K562 (cell line): ENCODE results near the gene NAA10. TPM values are rescaled to one million over a fixed set of nuclear protein-coding genes. Genes with fewer than 3 reads are reported as not detected.

ENCODE experiments used
- BHLHE40 ChIP-seq: IDR thresholded peaks from 2 replicates; pipeline ENCODE4 v1.6.1; 2011; ENCODE audit warnings: low read length, improper control_type of control experiment
- MCM2 ChIP-seq: fragments of 450-650 bp; IDR thresholded peaks from 2 replicates; pipeline ENCODE4 v1.6.1; 2017; ENCODE audit warnings: low read depth, mild to moderate bottlenecking
- MECOM ChIP-seq: fragments of 250-450 bp; sonication (Bioruptor Pico); IDR thresholded peaks from 2 replicates; pipeline ENCODE4 v1.8.0; 2022; ENCODE audit warnings: inconsistent platforms
- MEIS2 ChIP-seq: fragments of 450-650 bp; IDR thresholded peaks from 2 replicates; pipeline ENCODE4 v1.6.1; 2014; ENCODE audit warnings: mild to moderate bottlenecking; ENCODE audit not compliant: partially characterized antibody
- MYNN ChIP-seq, 2 experiments: sonication (generic); formaldehyde crosslinking in 1 of 2; IDR thresholded peaks; 2 replicates each; pipeline versions ENCODE4 v1.5.0 to v1.6.1; 2016 to 2020; ENCODE audit warnings: antibody characterized with exemption in 1 of 2, missing genetic modification reagents in 1 of 2
- PYGO2 ChIP-seq: fragments of 450-650 bp; IDR thresholded peaks from 2 replicates; pipeline ENCODE4 v1.6.1; 2016; ENCODE audit warnings: mild to moderate bottlenecking, missing genetic modification characterization, moderate library complexity, missing compliant biosample characterization
- SOX6 ChIP-seq: fragments of 450-650 bp; IDR thresholded peaks from 2 replicates; pipeline ENCODE4 v1.6.1; 2014; ENCODE audit warnings: mild to moderate bottlenecking
- ZNF121 ChIP-seq: sonication (generic); formaldehyde crosslinking; conservative IDR thresholded peaks from 2 replicates; pipeline ENCODE4 v1.8.0; 2022; ENCODE audit warnings: missing genetic modification reagents
- ZNF224 ChIP-seq: sonication (generic); formaldehyde crosslinking; IDR thresholded peaks from 2 replicates; pipeline ENCODE4 v1.8.0; 2022; ENCODE audit warnings: mild to moderate bottlenecking, missing genetic modification reagents
- ZZZ3 ChIP-seq: fragments of 450-650 bp; IDR thresholded peaks from 2 replicates; pipeline ENCODE4 v1.6.1; 2016; ENCODE audit warnings: antibody characterized with exemption, mild to moderate bottlenecking, moderate library complexity
- polyA plus RNA-seq, 8 experiments: library from polyadenylated mRNA; depleted of rRNA in 4 of 8; stranded (reverse) in 5 of 8; unstranded in 3 of 8; fragments of >200 nt; fragmentation: Nextera tagmentation in 2 of 8; fragmentation: Illumina TruSeq in 1 of 8; extraction: Ambion mirVana in 2 of 8; extraction: Trizol in 1 of 8; gene quantifications; 2 replicates each; pipeline versions ENCODE4 v1.2.1 to v1.2.3, GENCODE V29; 2011 to 2014; ENCODE audit warnings: inconsistent platforms in 1 of 8, missing spikeins in 1 of 8
- total RNA-seq, 7 experiments: library from RNA; depleted of rRNA in 6 of 7; stranded (reverse); fragments of >200 nt in 6 of 7; fragmentation: Illumina TruSeq in 2 of 7; extraction: Trizol in 2 of 7; gene quantifications; 2 replicates each; pipeline versions ENCODE4 v1.2.1 to v1.2.3, GENCODE V29; 2011 to 2021; ENCODE audit warnings: low replicate concordance in 1 of 7
- TF ChIP-seq, protein P1 (sequence below), 3 experiments: IDR thresholded peaks in 2 of 3; conservative IDR thresholded peaks in 1 of 3; 2 replicates each; pipeline ENCODE4 v1.5.1; 2011 to 2012; ENCODE audit warnings: low read length in 3 of 3, mild to moderate bottlenecking in 3 of 3, control low read depth in 2 of 3, improper control_type of control experiment in 1 of 3, inconsistent platforms in 1 of 3, low read depth in 1 of 3, mixed read lengths in 1 of 3, moderate library complexity in 1 of 3; ENCODE audit not compliant: insufficient read depth in 2 of 3
- TF ChIP-seq, protein P2 (sequence below): sonication (generic); formaldehyde crosslinking; IDR thresholded peaks from 2 replicates; pipeline ENCODE4 v1.8.1; 2022; ENCODE audit warnings: missing genetic modification reagents
- TF ChIP-seq, protein P3 (sequence below): sonication (generic); formaldehyde crosslinking; IDR thresholded peaks from 2 replicates; pipeline ENCODE4 v1.8.1; 2023; ENCODE audit warnings: mild to moderate bottlenecking, missing genetic modification reagents
- TF ChIP-seq, protein P4 (sequence below), 2 experiments: fragments of 450-650 bp in 1 of 2; sonication (generic) in 1 of 2; formaldehyde crosslinking in 1 of 2; IDR thresholded peaks in 1 of 2; conservative IDR thresholded peaks in 1 of 2; 2 replicates each; pipeline versions ENCODE4 v1.6.1 to v1.8.1; 2016 to 2023; ENCODE audit warnings: mild to moderate bottlenecking in 2 of 2, moderate library complexity in 2 of 2, inconsistent platforms in 1 of 2, missing genetic modification reagents in 1 of 2
- TF ChIP-seq, protein P5 (sequence below): sonication (generic); formaldehyde crosslinking; IDR thresholded peaks from 2 replicates; pipeline ENCODE4 v1.8.0; 2022; ENCODE audit warnings: missing genetic modification reagents, mild to moderate bottlenecking, moderate library complexity, borderline replicate concordance
- TF ChIP-seq, protein P6 (sequence below): fragments of 450-650 bp; formaldehyde crosslinking; IDR thresholded peaks from 2 replicates; pipeline ENCODE4 v1.4.0; 2020; ENCODE audit warnings: mild to moderate bottlenecking, moderate library complexity
- TF ChIP-seq, protein P7 (sequence below): fragments of 450-650 bp; conservative IDR thresholded peaks from 2 replicates; pipeline ENCODE4 v1.6.1; 2016; ENCODE audit warnings: missing genetic modification characterization, low read depth, mild to moderate bottlenecking, missing compliant biosample characterization, moderate library complexity

Gene NAA10
- total and polyA plus RNA-seq, 9 of the 15 experiments (the other 6 are each of a cell fraction or from before 2014, with no cell fraction given): 11.1 to 250 (median 134) TPM

DNA sequence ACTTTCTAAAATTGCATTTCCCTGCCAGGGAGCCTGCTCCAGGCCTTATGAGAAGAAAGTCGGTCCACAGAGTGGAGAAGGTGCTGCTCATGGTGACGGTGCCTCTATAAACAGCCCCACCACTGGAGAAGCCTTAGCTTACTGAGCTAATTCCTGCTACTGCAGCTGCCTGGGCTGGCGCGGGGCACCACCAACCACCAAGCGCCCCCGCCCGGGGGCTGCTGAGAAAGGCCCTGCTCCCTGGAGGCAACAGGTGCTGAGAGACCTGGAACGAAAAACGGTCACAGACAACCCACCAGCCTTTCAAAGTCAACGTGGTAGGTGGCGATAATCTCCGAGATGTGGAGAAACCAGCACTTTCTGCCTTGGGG lies 33.9 kb upstream of the NAA10 start (continued):
- TF ChIP-seq, protein P1, sequence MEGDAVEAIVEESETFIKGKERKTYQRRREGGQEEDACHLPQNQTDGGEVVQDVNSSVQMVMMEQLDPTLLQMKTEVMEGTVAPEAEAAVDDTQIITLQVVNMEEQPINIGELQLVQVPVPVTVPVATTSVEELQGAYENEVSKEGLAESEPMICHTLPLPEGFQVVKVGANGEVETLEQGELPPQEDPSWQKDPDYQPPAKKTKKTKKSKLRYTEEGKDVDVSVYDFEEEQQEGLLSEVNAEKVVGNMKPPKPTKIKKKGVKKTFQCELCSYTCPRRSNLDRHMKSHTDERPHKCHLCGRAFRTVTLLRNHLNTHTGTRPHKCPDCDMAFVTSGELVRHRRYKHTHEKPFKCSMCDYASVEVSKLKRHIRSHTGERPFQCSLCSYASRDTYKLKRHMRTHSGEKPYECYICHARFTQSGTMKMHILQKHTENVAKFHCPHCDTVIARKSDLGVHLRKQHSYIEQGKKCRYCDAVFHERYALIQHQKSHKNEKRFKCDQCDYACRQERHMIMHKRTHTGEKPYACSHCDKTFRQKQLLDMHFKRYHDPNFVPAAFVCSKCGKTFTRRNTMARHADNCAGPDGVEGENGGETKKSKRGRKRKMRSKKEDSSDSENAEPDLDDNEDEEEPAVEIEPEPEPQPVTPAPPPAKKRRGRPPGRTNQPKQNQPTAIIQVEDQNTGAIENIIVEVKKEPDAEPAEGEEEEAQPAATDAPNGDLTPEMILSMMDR (IDR thresholded peaks at IDR 0.05 in 2 of 3, conservative IDR thresholded peaks at IDR 0.05 in 1 of 3; ENCODE audit: insufficient read depth in 2 of 3, low read depth in 1 of 3, low read length in 3 of 3): peak; percentile 23 to 41 (median 33); a peak in 5 of 6 replicates
- TF ChIP-seq MYNN (IDR thresholded peaks at IDR 0.05) (no peak), MYNN (CRISPR knock-in tag; IDR thresholded peaks at IDR 0.05) (no peak), SOX6 (no peak), ZZZ3 (no peak), PYGO2 (tag) (no peak), ZNF224 (CRISPR knock-in tag) (no peak), MECOM (CRISPR knock-in tag) (no peak), MCM2 (no peak), MEIS2 (no peak), ZNF121 (CRISPR knock-in tag) (no peak), BHLHE40 (no peak)
- TF ChIP-seq, protein P2, sequence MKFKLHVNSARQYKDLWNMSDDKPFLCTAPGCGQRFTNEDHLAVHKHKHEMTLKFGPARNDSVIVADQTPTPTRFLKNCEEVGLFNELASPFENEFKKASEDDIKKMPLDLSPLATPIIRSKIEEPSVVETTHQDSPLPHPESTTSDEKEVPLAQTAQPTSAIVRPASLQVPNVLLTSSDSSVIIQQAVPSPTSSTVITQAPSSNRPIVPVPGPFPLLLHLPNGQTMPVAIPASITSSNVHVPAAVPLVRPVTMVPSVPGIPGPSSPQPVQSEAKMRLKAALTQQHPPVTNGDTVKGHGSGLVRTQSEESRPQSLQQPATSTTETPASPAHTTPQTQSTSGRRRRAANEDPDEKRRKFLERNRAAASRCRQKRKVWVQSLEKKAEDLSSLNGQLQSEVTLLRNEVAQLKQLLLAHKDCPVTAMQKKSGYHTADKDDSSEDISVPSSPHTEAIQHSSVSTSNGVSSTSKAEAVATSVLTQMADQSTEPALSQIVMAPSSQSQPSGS (CRISPR knock-in tag): no peak
- TF ChIP-seq, protein P3, sequence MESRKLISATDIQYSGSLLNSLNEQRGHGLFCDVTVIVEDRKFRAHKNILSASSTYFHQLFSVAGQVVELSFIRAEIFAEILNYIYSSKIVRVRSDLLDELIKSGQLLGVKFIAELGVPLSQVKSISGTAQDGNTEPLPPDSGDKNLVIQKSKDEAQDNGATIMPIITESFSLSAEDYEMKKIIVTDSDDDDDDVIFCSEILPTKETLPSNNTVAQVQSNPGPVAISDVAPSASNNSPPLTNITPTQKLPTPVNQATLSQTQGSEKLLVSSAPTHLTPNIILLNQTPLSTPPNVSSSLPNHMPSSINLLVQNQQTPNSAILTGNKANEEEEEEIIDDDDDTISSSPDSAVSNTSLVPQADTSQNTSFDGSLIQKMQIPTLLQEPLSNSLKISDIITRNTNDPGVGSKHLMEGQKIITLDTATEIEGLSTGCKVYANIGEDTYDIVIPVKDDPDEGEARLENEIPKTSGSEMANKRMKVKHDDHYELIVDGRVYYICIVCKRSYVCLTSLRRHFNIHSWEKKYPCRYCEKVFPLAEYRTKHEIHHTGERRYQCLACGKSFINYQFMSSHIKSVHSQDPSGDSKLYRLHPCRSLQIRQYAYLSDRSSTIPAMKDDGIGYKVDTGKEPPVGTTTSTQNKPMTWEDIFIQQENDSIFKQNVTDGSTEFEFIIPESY (CRISPR knock-in tag): no peak
- TF ChIP-seq, protein P4, sequence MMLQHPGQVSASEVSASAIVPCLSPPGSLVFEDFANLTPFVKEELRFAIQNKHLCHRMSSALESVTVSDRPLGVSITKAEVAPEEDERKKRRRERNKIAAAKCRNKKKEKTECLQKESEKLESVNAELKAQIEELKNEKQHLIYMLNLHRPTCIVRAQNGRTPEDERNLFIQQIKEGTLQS (IDR thresholded peaks at IDR 0.05): no peak
- TF ChIP-seq, protein P4 (CRISPR knock-in tag; conservative IDR thresholded peaks at IDR 0.05): no peak
- TF ChIP-seq, protein P5, sequence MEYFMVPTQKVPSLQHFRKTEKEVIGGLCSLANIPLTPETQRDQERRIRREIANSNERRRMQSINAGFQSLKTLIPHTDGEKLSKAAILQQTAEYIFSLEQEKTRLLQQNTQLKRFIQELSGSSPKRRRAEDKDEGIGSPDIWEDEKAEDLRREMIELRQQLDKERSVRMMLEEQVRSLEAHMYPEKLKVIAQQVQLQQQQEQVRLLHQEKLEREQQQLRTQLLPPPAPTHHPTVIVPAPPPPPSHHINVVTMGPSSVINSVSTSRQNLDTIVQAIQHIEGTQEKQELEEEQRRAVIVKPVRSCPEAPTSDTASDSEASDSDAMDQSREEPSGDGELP: 0 out of 2 replicates have a peak, but pooled peaks have one; percentile 12
- TF ChIP-seq, protein P6, sequence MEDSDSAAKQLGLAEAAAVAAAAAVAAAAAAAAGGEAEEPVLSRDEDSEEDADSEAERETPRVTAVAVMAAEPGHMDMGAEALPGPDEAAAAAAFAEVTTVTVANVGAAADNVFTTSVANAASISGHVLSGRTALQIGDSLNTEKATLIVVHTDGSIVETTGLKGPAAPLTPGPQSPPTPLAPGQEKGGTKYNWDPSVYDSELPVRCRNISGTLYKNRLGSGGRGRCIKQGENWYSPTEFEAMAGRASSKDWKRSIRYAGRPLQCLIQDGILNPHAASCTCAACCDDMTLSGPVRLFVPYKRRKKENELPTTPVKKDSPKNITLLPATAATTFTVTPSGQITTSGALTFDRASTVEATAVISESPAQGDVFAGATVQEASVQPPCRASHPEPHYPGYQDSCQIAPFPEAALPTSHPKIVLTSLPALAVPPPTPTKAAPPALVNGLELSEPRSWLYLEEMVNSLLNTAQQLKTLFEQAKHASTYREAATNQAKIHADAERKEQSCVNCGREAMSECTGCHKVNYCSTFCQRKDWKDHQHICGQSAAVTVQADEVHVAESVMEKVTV (CRISPR knock-in tag): no peak
- TF ChIP-seq, protein P7, sequence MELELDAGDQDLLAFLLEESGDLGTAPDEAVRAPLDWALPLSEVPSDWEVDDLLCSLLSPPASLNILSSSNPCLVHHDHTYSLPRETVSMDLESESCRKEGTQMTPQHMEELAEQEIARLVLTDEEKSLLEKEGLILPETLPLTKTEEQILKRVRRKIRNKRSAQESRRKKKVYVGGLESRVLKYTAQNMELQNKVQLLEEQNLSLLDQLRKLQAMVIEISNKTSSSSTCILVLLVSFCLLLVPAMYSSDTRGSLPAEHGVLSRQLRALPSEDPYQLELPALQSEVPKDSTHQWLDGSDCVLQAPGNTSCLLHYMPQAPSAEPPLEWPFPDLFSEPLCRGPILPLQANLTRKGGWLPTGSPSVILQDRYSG: no peak
